ENCODE results near the gene OR10P1.

OR10P1 gene

DNA sequence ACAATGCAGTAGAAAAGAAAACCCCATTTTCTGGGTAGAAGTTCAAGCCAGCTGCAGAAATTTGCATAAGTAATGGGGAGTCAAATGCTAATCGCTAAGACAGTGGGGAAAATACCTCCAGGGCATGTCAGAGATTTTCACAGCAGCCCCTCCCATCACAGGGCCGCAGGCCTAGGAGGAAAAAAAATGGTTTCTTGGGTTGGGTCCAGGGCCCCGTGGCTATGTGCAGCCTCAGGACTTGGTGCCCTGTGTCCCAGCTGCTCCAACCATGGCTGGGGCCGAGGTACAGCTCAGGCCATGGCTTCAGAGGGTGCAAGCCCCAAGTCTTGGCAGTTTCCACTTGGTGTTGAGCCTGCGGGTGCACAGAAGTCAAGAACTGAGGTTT, 14.6 kb downstream of the OR10P1 start:
- DNase-seq (ENCODE audit: low read depth in 3 of 3) = no peak

DNA sequence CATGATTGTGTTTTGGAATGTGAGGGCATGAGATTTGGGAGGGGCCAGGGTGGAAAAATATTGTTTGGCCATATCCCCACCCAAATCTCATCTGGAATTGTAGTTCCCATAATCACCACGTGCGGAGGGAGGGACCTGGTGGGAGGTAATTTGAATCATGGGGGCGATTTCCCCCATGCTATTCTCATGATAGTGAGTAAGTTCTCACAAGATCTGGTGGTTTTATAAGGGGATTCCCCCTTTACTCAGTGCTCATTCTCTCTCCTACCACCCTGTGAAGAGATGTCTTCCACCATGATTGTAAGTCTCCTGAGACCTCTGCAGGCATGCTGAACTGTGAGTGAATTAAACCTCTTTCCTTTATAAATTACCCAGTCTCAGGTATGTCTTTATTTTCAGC, 15.7 kb downstream of the OR10P1 start:
- no peak for DNase-seq (ENCODE audit: low read depth in 3 of 3)

DNA sequence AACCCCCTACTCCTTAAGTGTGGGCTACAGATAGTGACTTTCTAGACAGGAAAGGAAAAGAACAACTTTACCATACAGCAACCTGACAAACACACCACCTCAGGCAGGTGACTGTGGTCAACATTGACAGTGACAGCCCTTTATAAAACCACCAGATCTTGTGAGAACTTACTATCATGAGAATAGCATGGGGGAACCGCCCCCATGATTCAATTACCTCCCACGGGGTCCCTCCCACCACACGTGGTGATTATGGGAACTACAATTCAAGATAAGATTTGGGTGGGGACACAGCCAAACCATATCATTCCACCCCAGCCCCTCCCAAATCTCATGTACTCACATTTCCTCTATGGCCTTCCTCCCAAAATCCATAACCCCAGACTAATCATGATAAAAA, 16.3 kb downstream of the OR10P1 start:
- DNase-seq (ENCODE audit: low read depth in 3 of 3) = peak in 1 of 3 experiments; percentile 16

DNA sequence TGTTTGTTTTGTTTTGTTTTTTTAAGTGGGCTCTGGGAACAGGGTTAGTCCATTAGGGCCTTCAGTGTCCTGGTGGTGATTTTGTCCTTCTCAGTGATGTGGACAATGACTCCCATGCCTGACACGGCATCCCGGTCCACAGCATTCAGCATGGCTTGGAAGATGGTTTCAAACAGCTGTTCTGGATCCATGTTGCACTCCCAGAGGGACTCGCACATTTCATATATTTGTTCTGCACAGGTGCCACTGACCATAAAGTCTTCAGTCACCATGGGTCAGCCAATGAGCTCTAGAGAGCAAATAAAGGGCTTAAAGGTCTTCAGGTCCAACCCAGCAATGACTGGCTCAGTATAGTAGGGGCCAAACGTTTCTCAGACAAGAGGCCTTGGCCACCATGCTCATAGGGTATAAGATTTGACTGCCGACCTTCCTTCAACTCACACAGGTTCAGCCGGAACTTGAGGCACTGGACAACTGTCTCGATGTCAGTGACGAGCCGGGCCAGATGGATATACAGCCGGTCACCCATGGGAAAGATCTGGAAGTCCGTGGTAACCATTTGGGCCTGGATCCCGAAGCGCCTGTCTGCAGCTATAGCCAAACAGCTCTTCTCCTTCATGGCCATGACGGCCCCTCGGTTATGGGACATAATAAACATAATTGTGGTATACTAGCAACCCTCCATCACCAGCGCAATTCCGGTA, 18.0 kb downstream of the OR10P1 start:
- no peak for DNase-seq (ENCODE audit: low read depth in 3 of 3)

DNA sequence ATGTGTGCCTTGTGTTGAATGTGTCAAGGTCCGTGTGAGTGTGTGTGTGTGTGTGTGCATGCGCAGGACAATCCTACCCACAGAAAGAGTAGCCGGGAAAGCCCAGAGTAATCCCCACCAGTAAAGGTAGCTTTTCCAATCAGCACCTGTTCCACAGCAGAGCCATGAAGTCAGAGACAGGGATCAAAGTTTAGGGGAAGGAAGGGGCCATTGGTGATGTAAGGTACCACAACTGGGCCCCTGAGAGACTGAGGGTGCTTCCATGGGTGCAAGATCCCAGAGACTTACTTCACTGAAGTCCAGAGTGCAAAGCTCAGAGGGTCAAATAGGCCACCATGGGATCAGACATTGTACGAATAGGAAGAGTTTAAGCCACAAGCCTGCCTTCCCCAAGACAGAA, 20.5 kb downstream of the OR10P1 start:
- DNase-seq (ENCODE audit: low read depth in 3 of 3) = no peak

DNA sequence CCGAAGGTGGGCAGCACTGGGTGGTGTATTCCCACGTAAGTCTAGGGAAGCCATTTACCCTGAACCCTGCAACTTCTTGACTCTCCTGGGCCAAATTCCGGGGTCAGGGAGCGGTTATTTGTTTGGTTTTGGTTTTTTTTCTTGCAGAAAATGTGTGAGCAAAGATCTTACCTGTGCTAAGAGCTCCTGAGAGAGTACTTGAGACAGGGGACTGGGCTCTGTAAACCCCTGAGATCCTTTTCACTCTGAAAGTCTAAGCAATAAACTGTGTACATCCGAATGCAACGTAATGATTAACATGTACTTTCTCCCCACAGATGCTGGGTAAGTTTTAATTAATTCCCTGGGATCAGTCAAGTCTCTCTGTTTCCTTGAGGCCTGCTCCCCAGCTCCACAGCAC, 21.5 kb downstream of the OR10P1 start:
- no peak for DNase-seq (ENCODE audit: low read depth in 3 of 3)

DNA sequence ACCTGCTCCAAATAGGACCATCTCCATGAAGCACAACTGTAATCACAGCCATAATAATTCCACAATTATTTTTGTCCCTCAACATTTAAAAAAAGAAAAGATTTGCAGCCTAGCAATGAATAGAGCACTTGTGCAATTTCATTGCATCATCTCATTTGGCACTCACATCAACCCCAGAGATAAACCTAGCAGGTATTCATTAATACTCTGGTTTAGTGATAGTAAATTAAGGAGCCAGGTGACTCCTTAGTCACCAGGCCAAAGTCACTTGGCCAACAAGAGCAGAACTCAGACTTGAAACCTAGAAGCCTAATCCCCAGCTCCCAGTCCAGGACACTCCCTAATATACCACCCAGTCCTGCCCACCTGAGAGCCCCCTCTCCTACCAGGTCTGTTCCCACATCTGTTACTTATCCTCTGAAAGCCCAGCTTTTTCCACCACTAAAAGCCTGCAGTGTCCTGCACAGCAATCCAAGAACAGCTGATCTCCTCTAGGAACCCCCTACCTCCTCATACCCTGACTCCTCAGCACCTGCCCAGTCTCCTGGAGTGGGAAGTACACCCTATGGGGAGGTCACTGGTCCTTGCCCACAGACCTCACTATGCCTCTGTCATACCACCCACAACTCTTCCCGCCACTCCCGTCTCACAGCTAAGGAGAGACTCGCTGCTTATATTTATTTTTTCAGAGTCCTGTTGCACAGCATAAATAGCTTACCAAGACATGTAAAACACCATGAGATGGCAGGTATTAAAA, 22.1 kb downstream of the OR10P1 start:
- no peak for DNase-seq (ENCODE audit: low read depth in 3 of 3)

DNA sequence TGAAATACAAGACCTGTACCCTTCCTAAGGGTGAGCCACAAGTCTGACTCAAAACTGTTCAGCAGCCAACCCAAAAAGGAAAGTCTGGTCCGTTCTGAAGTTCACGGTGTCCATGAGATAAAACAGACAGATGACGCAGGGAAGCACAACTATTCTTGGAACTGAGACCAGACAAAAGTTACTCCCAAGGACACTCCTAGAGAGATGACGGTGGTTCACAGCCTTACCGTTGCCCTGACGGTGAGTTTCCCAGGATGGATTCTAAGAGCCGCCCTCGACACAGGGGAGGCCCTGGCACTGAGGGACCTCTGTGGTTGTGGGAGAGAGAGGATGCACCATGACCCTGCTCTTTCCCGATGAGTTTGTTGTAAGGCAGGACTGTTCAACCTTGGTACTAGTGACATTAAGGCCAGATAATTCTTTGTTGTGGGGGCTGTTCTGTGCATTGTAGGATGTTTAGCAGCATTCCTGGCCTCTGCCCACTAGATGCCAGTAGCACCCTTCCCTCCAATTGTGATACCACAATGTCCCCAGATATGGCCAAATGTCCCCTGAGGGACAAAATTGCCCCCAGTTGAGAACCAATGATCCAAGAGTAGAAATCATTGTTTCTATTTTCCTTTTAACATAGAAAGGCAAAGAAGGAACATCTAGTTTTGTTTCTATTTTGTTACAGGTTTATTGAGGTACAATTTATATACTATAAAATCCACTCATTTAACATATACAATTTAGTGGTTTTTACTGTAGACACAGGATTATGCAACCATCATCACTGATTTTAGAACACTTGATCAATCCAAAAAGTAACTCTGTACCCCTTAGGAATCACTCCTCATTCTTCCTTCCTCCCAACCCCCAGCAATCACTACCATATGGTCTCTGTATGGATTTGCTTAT, 23.0 kb downstream of the OR10P1 start:
- DNase-seq (ENCODE audit: low read depth in 3 of 3) = no peak

DNA sequence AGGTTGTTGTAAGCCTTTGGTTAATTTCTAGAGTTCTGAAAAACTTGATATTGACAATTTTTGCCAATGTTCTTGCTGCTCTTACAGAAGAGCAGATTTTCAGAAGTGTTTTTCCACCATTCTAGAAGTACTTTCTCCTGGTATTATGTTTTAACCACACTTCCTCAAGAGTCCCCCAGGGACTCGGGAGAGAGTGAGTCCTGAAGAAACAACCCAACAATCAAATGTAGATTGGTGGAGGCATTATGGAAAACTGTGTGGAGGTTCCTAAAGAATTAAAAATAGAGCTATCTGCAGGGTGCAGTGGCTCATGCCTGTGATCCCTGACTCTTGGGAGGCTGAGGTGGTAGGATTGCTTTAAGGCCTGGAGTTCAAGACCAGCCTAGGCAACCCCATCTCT, 26.7 kb downstream of the OR10P1 start:
- DNase-seq (ENCODE audit: low read depth in 3 of 3) = no peak

DNA sequence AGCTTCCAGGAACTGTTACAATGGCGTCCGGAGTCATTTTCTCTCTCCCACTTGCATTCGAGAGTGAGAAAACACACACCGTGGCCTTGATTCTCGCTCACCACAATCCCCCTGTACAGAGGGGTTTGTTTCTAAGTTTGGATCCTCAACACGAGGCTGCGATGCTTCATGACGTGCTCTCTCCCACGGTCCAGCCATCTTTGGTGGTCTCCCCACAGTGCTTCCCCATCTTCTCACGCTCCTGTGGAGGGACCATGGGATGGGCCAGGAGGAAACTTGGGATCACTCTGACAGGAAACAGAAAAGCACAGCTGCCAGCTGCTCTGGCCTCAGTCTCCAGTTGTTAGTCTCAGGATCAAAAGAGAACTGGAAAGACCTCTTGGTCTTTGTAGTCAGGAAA, 28.1 kb downstream of the OR10P1 start:
- DNase-seq (ENCODE audit: low read depth in 3 of 3) = no peak

DNA sequence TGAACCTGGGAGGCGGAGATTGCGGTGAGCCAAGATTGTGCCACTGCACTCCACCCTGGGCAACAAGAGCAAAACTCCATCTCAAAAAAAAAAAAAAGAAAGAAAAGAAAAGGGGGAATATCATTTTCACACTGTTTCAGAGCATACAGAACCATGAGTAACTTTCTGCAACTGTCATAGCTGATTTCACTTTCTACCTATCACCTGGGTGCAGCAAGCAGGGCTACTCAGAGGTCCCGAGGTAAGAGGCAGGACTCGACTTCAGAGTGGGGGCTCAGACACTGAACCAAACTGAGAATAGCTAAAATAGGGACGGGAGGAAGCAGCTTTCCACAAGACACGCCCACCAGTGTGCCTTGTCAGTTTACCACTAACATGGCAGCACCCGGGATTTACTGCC, 29.8 kb downstream of the OR10P1 start:
- DNase-seq (ENCODE audit: low read depth in 3 of 3) = no peak

DNA sequence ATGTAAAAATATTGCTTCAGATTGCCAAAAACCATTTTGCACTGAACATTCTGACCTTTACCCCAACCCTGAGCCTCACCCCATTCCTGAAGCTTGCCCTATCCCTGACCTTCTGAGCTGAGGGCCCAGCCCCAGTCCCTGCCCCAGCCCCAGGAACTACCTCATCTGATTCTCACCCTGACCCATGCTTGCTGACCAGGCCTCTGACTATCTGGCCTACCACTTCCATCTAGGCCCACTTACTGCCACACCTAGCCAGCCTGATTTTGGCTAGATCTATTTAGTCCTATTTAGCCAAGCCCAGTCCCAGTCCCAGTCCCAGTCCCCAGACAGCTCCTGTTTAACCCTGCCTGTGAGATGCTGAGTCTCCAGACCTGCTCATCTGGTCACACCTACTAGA, 33.6 kb downstream of the OR10P1 start:
- DNase-seq (ENCODE audit: low read depth in 3 of 3) = no peak

DNA sequence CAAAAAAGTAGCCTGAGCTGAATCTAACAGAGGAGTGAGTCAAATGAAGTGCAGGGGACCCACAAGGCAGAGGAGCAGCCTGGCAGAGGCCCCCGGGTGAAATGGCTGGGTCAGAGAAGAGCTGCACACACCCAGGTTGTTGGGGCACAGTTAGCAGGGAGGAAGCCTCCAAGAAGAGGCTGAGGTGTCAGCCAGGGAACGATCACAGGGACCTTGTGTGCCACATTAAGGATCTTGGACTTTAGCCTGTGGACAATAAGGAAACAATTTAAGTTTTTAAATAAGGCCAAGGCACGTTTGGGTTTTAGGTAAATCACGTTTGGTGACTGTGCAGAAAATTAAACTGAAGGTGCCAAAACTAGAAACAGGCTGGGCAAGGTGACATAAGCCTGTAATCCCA, 35.1 kb downstream of the OR10P1 start:
- no peak for DNase-seq (ENCODE audit: low read depth in 3 of 3)

DNA sequence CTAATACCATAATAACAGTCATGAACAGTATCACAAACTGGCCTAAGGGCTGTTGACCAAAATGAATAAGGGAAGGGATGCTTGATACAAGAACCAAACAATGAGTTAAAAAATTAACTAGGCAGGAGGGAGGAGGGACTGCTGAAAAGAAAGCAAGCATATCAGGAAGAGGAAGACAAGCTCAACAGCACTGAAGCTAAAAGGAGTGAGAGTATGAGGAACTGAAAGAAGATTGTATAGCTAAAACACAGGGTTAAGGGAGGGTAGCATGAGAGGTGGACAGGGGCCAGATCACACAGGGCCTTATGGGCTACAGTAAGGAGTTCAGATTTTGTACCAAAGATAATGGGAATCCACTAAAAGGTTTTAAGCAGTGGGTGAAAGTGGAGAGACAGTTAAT, 36.9 kb downstream of the OR10P1 start:
- DNase-seq (ENCODE audit: low read depth in 3 of 3) = no peak

DNA sequence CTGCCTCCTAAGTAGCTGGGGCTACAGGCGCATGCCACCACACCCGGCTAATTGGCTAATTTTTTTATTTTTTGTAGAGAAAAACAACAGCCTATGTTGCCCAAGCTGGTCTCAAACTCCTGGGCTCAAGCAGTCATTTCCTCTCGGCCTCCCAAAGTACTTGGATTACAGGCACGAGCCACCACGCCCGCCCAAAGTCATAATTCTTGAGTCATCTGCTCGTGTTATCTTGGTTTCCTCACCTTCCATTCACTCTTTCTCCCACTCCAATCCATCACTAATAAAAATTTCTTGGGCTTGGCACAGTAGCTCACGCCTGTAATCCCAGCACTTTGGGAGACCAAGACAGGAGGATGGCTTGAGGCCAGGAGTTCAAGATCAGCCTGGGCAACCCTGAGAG, 39.0 kb downstream of the OR10P1 start:
- DNase-seq (ENCODE audit: low read depth in 3 of 3) = no peak

DNA sequence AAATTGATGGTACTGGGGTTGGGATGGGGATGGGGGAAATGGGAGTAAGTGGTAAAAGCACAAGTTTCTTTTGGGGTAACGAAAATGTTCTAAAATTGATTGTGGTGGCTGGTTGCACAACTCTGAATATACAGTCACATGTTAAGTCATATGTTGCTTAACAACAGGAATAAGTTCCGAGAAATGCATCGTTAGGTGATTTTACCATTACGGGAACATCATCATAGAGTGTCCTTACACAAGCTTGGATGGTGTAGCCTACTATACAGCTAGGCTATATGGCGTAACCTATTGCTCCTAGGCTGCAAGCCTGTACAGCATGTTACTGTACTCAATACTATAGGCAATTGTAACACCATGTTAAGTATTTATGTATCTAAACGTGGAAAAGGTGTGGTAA, 40.0 kb downstream of the OR10P1 start:
- no peak for DNase-seq (ENCODE audit: low read depth in 3 of 3)

DNA sequence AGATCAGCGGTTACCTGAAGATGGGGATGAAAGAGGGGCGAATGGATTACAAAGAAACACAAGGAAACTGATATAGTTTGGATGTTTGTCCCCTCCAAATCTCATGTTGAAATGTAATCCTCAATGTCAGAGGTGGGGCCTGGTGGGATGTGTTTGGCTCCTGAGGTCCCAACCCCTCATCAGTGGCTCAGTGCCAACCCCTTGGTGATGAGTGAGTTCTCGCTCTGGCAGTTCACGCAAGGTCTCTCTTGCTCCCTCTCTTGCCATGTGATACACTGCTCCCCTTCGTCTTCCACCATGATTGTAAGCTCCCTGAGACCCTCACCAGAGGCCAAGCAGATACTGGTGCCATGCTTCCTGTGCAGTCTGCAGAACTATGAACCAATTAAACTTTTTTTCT, 43.0 kb downstream of the OR10P1 start:
- DNase-seq (ENCODE audit: low read depth in 3 of 3) = no peak

DNA sequence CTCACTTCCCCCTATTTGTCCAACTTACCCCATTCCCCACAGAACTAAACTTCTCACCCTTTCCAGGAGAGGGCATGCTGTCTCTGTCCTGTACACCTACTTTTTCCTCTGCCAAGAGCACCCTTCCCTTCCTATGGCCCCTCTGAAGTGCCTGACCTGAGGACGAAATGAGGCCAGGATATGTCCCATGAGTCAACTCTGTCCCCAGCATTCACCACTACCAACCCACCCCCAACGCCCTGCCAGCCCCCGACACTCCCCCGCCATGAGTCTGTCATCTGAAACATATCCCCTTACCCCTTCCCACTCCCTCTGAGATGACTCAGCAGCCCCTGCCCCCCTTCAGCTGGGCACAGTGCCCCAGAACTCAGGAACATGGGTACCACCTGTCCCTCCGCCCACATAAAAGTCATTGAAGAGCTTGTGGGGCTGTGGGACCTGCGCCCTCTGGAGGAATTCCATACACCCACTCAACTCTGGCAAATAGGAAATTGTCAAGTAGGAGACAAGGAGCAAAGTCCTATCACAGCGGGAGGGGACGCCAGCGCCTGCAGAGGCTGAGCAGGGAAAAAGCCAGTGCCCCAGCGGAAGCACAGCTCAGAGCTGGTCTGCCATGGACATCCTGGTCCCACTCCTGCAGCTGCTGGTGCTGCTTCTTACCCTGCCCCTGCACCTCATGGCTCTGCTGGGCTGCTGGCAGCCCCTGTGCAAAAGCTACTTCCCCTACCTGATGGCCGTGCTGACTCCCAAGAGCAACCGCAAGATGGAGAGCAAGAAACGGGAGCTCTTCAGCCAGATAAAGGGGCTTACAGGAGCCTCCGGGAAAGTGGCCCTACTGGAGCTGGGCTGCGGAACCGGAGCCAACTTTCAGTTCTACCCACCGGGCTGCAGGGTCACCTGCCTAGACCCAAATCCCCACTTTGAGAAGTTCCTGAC, 44.7 kb downstream of the OR10P1 start:
- DNase-seq (ENCODE audit: low read depth in 3 of 3) = no peak

DNA sequence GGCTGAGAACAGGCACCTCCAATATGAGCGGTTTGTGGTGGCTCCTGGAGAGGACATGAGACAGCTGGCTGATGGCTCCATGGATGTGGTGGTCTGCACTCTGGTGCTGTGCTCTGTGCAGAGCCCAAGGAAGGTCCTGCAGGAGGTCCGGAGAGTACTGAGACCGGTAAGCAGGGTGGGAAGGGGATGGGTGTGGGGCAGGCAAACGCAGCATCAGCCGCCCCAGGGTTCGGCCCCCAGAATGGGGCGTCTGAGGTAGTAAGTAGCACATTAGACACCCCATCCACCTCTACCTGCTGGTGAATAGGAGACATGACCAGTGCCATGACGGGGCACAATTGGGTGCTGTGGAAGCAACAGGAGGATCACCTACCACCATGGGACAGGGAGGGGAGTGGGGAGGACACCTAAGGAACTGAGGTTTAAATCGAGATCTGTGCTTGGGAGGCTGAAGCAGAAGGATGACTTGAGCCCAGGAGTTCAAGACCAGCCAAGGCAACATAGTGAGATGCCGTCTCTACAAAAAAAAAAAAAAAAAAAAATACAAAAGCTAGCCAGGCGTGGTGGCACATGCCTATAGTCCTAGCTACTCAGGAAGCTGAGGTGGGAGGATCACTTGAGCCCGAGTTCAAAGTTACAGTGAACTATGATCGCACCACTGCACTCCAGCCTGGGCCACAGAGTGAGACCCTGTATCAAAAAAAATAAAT, 45.5 kb downstream of the OR10P1 start:
- DNase-seq (ENCODE audit: low read depth in 3 of 3) = no peak

DNA sequence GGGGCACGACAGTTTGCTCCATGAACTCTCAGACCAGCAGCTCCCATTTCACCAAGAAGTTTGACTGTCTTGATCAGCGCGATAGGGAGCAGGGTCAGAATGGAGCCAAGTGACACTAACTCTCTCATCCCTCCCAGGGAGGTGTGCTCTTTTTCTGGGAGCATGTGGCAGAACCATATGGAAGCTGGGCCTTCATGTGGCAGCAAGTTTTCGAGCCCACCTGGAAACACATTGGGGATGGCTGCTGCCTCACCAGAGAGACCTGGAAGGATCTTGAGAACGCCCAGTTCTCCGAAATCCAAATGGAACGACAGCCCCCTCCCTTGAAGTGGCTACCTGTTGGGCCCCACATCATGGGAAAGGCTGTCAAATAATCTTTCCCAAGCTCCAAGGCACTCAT, 47.0 kb downstream of the OR10P1 start:
- no peak for DNase-seq (ENCODE audit: low read depth in 3 of 3)
